Endothelial cell of umbilical vein (primary cell): ENCODE measurements around the gene DNTT.

Experiments used
- CTCF ChIP-seq, 2 donors: IDR thresholded peaks; 1 replicate in 1 of 2; 2 replicates in 1 of 2; pipeline ENCODE4 v1.5.1; 2011; ENCODE audit warnings: low read length in 2 of 2, mild to moderate bottlenecking in 2 of 2, moderate library complexity in 2 of 2, control low read depth in 1 of 2, inconsistent platforms in 1 of 2, low read depth in 1 of 2; ENCODE audit not compliant: insufficient read depth in 1 of 2; ENCODE audit errors: extremely low read depth in 1 of 2
- EZH2 ChIP-seq: IDR thresholded peaks from 2 replicates; pipeline ENCODE4 v1.6.1; 2012; ENCODE audit warnings: borderline replicate concordance, low read depth, mild to moderate bottlenecking, moderate library complexity, low read length, inconsistent platforms; ENCODE audit not compliant: severe bottlenecking
- FOS ChIP-seq: IDR thresholded peaks from 2 replicates; pipeline ENCODE4 v1.6.1; 2011; ENCODE audit warnings: mild to moderate bottlenecking, low read length, moderate library complexity, borderline replicate concordance; ENCODE audit not compliant: insufficient read depth
- MAX ChIP-seq: IDR thresholded peaks from 2 replicates; pipeline ENCODE4 v1.6.1; 2011; ENCODE audit not compliant: insufficient read depth, insufficient read length
- MYC ChIP-seq: IDR thresholded peaks from one replicate; pipeline ENCODE4 v1.6.1; 2011; ENCODE audit warnings: mild to moderate bottlenecking, low read depth, low read length
- POLR2A ChIP-seq: IDR thresholded peaks from 2 replicates; pipeline ENCODE4 v1.6.1; 2012; ENCODE audit warnings: low read depth, mild to moderate bottlenecking, control low read depth, low read length
- POLR2AphosphoS5 ChIP-seq: IDR thresholded peaks from 2 replicates; pipeline ENCODE4 v1.6.1; 2012; ENCODE audit warnings: low read depth, mild to moderate bottlenecking, control low read depth, low read length, moderate library complexity; ENCODE audit not compliant: insufficient read depth

GRCh38 chr10:96305019-96305418, 785 bp downstream of the DNTT start:
- no peak for TF ChIP-seq FOS
- no peak for TF ChIP-seq EZH2
- TF ChIP-seq POLR2A = no peak
- TF ChIP-seq CTCF (IDR thresholded peaks at IDR 0.05; ENCODE audit: extremely low read depth in 1 of 2, insufficient read depth in 1 of 2, low read depth in 1 of 2, low read length in 2 of 2) = no peak
- TF ChIP-seq POLR2AphosphoS5 = no peak
- no peak for TF ChIP-seq MAX
- TF ChIP-seq MYC = no peak
